IMR-90 (cell line): ENCODE data around the gene CPA5. TPM values are rescaled to one million over a fixed set of nuclear protein-coding genes. Genes with fewer than 3 reads are reported as not detected.

Experiments
- ATAC-seq: fragments of 200-7000 bp; cut with Tn5 transposase; 2 replicates; pipeline ENCODE4 v1.9.1; 2020; ENCODE audit warnings: low read depth, mild to moderate bottlenecking, moderate library complexity
- BruUV-seq: library from RNA; stranded (reverse); fragments of 400-500 nt; replicated peaks from 2 replicates; lab custom pipeline; 2021; lab: Mats Ljungman, UMichigan
- CTCF ChIA-PET: fragments of 300-600 bp; formaldehyde crosslinking; extraction: SDS; loops from one replicate; lab custom pipeline; 2021; ENCODE audit warnings: antibody characterized with exemption; lab: Yijun Ruan, JAX
- POLR2A ChIA-PET: fragments of 300-600 bp; sonication (Branson Sonifier 250); formaldehyde crosslinking; loops from one replicate; lab custom pipeline; 2022; ENCODE audit warnings: antibody characterized with exemption; ENCODE audit not compliant: unreplicated experiment; lab: Charles Lee
- DNase-seq: peaks from one replicate; pipeline ENCODE4 v3.0.0; 2013
- H2AFZ ChIP-seq: replicated peaks from 2 replicates; pipeline ENCODE3; 2013; ENCODE audit warnings: low read length, mild to moderate bottlenecking; ENCODE audit not compliant: poor library complexity
- H2AK5ac ChIP-seq: 2 replicates; pipeline ENCODE4 v1.6.1; 2013; ENCODE audit warnings: low read depth, low read length, inconsistent platforms
- H2AK9ac ChIP-seq: replicated peaks from 2 replicates; pipeline ENCODE3; 2013; ENCODE audit warnings: mild to moderate bottlenecking, low read depth, low read length, moderate library complexity; ENCODE audit not compliant: poor library complexity
- H2BK120ac ChIP-seq: 2 replicates; pipeline ENCODE4 v1.6.1; 2013; ENCODE audit warnings: low read depth, low read length, inconsistent platforms
- H2BK15ac ChIP-seq: 3 replicates; pipeline ENCODE4 v1.6.1; 2013; ENCODE audit warnings: low read depth, low read length, inconsistent platforms
- H2BK20ac ChIP-seq: 2 replicates; pipeline ENCODE4 v1.6.1; 2013; ENCODE audit warnings: low read depth, mild to moderate bottlenecking, inconsistent platforms, low read length, moderate library complexity
- H2BK5ac ChIP-seq: 2 replicates; pipeline ENCODE4 v1.6.1; 2013; ENCODE audit warnings: mild to moderate bottlenecking, low read depth, low read length, inconsistent platforms; ENCODE audit not compliant: poor library complexity, severe bottlenecking
- H3K14ac ChIP-seq: replicated peaks from 2 replicates; pipeline ENCODE4 v1.6.1; 2013; ENCODE audit warnings: low read depth, low read length, inconsistent platforms
- H3K18ac ChIP-seq: 2 replicates; pipeline ENCODE4 v1.6.1; 2013; ENCODE audit warnings: low read depth, low read length, control low read depth
- H3K23ac ChIP-seq: 2 replicates; pipeline ENCODE4 v1.6.1; 2013; ENCODE audit warnings: low read depth, low read length, inconsistent platforms
- H3K27ac ChIP-seq: 2 replicates; pipeline ENCODE4 v1.5.1; 2013; ENCODE audit warnings: mild to moderate bottlenecking, control low read depth, low read length; ENCODE audit not compliant: insufficient read depth
- H3K27me3 ChIP-seq: 2 replicates; pipeline ENCODE4 v1.6.1; 2013; ENCODE audit warnings: low read length; ENCODE audit not compliant: control insufficient read depth, insufficient read depth
- H3K36me3 ChIP-seq: 2 replicates; pipeline ENCODE4 v1.6.1; 2013; ENCODE audit warnings: low read length, mixed read lengths; ENCODE audit not compliant: control insufficient read depth, insufficient read depth
- H3K4ac ChIP-seq: 2 replicates; pipeline ENCODE4 v1.6.1; 2013; ENCODE audit warnings: low read depth, low read length, inconsistent platforms
- H3K4me1 ChIP-seq: 2 replicates; pipeline ENCODE4 v1.6.1; 2013; ENCODE audit warnings: low read length, mixed read lengths; ENCODE audit not compliant: control insufficient read depth, insufficient read depth
- H3K4me2 ChIP-seq: 2 replicates; pipeline ENCODE4 v1.6.1; 2013; ENCODE audit warnings: low read depth, mild to moderate bottlenecking, control low read depth, low read length, moderate library complexity
- H3K4me3 ChIP-seq: 2 replicates; pipeline ENCODE4 v1.5.1; 2013; ENCODE audit warnings: low read depth, mild to moderate bottlenecking, control low read depth, low read length, moderate library complexity; ENCODE audit not compliant: insufficient read depth
- H3K56ac ChIP-seq: 2 replicates; pipeline ENCODE4 v1.6.1; 2013; ENCODE audit warnings: low read length, inconsistent platforms; ENCODE audit not compliant: insufficient read depth; ENCODE audit errors: extremely low read depth
- H3K79me1 ChIP-seq, 2 experiments: 2 replicates each; pipeline ENCODE4 v1.6.1; 2013; ENCODE audit warnings: low read length in 2 of 2, inconsistent platforms in 1 of 2, low read depth in 1 of 2
- H3K9ac ChIP-seq: 2 replicates; pipeline ENCODE4 v1.6.1; 2013; ENCODE audit warnings: low read depth, low read length, control low read depth
- H3K9me1 ChIP-seq: 2 replicates; pipeline ENCODE4 v1.6.1; 2013; ENCODE audit warnings: low read length, inconsistent platforms; ENCODE audit not compliant: insufficient read depth
- H3K9me3 ChIP-seq: 2 replicates; pipeline ENCODE4 v1.6.1; 2013; ENCODE audit warnings: low read length; ENCODE audit not compliant: control insufficient read depth, insufficient read depth
- H4K20me1 ChIP-seq: 2 replicates; pipeline ENCODE4 v1.6.1; 2013; ENCODE audit warnings: low read length, inconsistent platforms; ENCODE audit not compliant: insufficient read depth
- H4K5ac ChIP-seq: 2 replicates; pipeline ENCODE4 v1.6.1; 2013; ENCODE audit warnings: mild to moderate bottlenecking, low read depth, low read length, control low read depth
- H4K8ac ChIP-seq, 2 experiments: 2 replicates each; pipeline ENCODE4 v1.6.1; 2013; ENCODE audit warnings: low read depth in 2 of 2, low read length in 2 of 2, control low read depth in 1 of 2, inconsistent platforms in 1 of 2
- H4K91ac ChIP-seq: 2 replicates; pipeline ENCODE4 v1.6.1; 2013; ENCODE audit warnings: low read depth, low read length, inconsistent platforms; ENCODE audit not compliant: insufficient read depth
- BHLHE40 ChIP-seq: fragments of 150-350 bp; IDR thresholded peaks from 2 replicates; pipeline ENCODE4 v1.6.1; 2016; ENCODE audit warnings: mild to moderate bottlenecking, low read depth, low read length
- CEBPB ChIP-seq: IDR thresholded peaks from 2 replicates; pipeline ENCODE4 v1.6.1; 2012; ENCODE audit warnings: low read depth, low read length, improper control_type of control experiment
- CHD1 ChIP-seq: IDR thresholded peaks from 2 replicates; pipeline ENCODE4 v1.6.1; 2012; ENCODE audit warnings: low read depth, low read length, improper control_type of control experiment
- CTCF ChIP-seq: conservative IDR thresholded peaks from 2 replicates; pipeline ENCODE4 v1.5.1; 2012; ENCODE audit warnings: mild to moderate bottlenecking, low read depth, low read length, improper control_type of control experiment
- ELK1 ChIP-seq: fragments of 150-350 bp; IDR thresholded peaks from 2 replicates; pipeline ENCODE4 v1.6.1; 2016; ENCODE audit warnings: low read depth, mild to moderate bottlenecking, low read length, moderate library complexity, borderline replicate concordance
- FOS ChIP-seq: fragments of 150-350 bp; IDR thresholded peaks from 2 replicates; pipeline ENCODE4 v1.6.1; 2016; ENCODE audit warnings: low read depth, low read length
- MAFK ChIP-seq: IDR thresholded peaks from 2 replicates; pipeline ENCODE4 v1.6.1; 2012; ENCODE audit warnings: low read depth, low read length, improper control_type of control experiment
- MAZ ChIP-seq: IDR thresholded peaks from 2 replicates; pipeline ENCODE4 v1.6.1; 2012; ENCODE audit warnings: low read depth, mild to moderate bottlenecking, low read length, improper control_type of control experiment, moderate library complexity, borderline replicate concordance
- MXI1 ChIP-seq: IDR thresholded peaks from 2 replicates; pipeline ENCODE4 v1.6.1; 2012; ENCODE audit warnings: low read depth, mild to moderate bottlenecking, low read length, moderate library complexity, borderline replicate concordance
- NFE2L2 ChIP-seq: fragments of 150-350 bp; IDR thresholded peaks from 2 replicates; pipeline ENCODE4 v1.6.1; 2016; ENCODE audit warnings: low read depth, mild to moderate bottlenecking, low read length
- POLR2A ChIP-seq: IDR thresholded peaks from 2 replicates; pipeline ENCODE4 v1.6.1; 2012; ENCODE audit warnings: mild to moderate bottlenecking, low read depth, low read length
- RAD21 ChIP-seq: IDR thresholded peaks from 2 replicates; pipeline ENCODE4 v1.6.1; 2012; ENCODE audit warnings: low read length, improper control_type of control experiment
- RFX5 ChIP-seq: IDR thresholded peaks from 2 replicates; pipeline ENCODE4 v1.8.0; 2012; ENCODE audit warnings: low read depth, mild to moderate bottlenecking, low read length, moderate library complexity
- WGBS, 2 experiments: methylation state at CpG; one replicate each; pipeline versions ENCODE4 v1.1.5 to v1.1.7; 2013; ENCODE audit warnings: missing lambda C conversion rate in 2 of 2; ENCODE audit not compliant: insufficient read length in 1 of 2; ENCODE audit errors: extremely low coverage in 2 of 2; 5-methylcytosine and 5-hydroxymethylcytosine counted together
- dilution Hi-C: fragments of 300-500 bp; cut with HindIII; formaldehyde crosslinking; loops from one replicate; pipeline ENCODE4 v1.14.3; 2018; ENCODE audit warnings: low sequenced_read_pairs; ENCODE audit not compliant: unreplicated experiment
- in situ Hi-C: fragments of 300-500 bp; cut with MboI; formaldehyde crosslinking; loops from 3 replicates; pipeline ENCODE4 v1.14.3; 2019; ENCODE audit warnings: low sequenced_read_pairs, inconsistent platforms, mixed read lengths
- intact Hi-C: fragments of 100-400 bp; cut with micrococcal nuclease; formaldehyde crosslinking; loops from 2 replicates; pipeline ENCODE4 v1.10.0; 2022
- polyA plus RNA-seq, 3 experiments: library from polyadenylated mRNA; depleted of rRNA; stranded (reverse); fragments of >200 nt; gene quantifications; 2 replicates each; pipeline ENCODE4 v1.2.3, GENCODE V29; 2012; ENCODE audit warnings: low replicate concordance in 1 of 3
- total RNA-seq: library from RNA; depleted of rRNA; stranded (reverse); fragments of >200 nt; gene quantifications from 2 replicates; pipeline ENCODE4 v1.2.3, GENCODE V29; 2012

The CPA5 gene
- total and polyA plus RNA-seq, 2 of the 4 experiments (the other 2 are of a cell fraction), result under 0.01 to 0.86 TPM

GRCh38 chr7:130388671-130389070, 44.1 kb downstream of the CPA5 start:
- no TSS peak for BruUV-seq
- no peak overlapping the region for H3K4ac ChIP-seq
- H3K56ac ChIP-seq, result no peak overlapping the region
- WGBS, 2 experiments, result 100% methylated on average over 2 of the region's 2 CpGs; no CpG with 5 or more reads in 1 of the 2 experiments
- in situ Hi-C loops, result no loop called here
- ChIA-PET CTCF (no interaction called here), POLR2A (no interaction called here)
- ATAC-seq (no peak), DNase-seq (no peak)
- H2BK5ac ChIP-seq, result no peak overlapping the region
- H4K20me1 ChIP-seq, result no peaks in the 10 kb centered on the region
- H4K5ac ChIP-seq, result no peak overlapping the region
- no peak overlapping the region for H2AK5ac ChIP-seq
- no peak overlapping the region for H3K23ac ChIP-seq
- H3K9ac ChIP-seq, result no peak overlapping the region
- no peak overlapping the region for H2BK20ac ChIP-seq
- no peak overlapping the region for H3K14ac ChIP-seq
- H2AK9ac ChIP-seq, result no peak overlapping the region
- intact Hi-C loops, result no loop called here
- dilution Hi-C loops, result no loop called here
- no peak overlapping the region for H3K27ac ChIP-seq
- H2AFZ ChIP-seq, result no peak overlapping the region
- H3K4me2 ChIP-seq, result no peak overlapping the region
- H3K36me3 ChIP-seq, result no peaks in the 10 kb centered on the region
- no peak overlapping the region for H3K4me3 ChIP-seq
- H3K9me1 ChIP-seq, result peaks cover 3% of the 10 kb centered on the region; the same call in 1 of the 2 replicates
- no peak overlapping the region for H3K18ac ChIP-seq
- H4K8ac ChIP-seq, result no peak overlapping the region
- no peaks in the 10 kb centered on the region for H3K79me1 ChIP-seq
- no peak overlapping the region for H2BK15ac ChIP-seq
- no peak overlapping the region for H2BK120ac ChIP-seq
- no peak overlapping the region for H4K91ac ChIP-seq
- H3K9me3 ChIP-seq, result no peaks in the 10 kb centered on the region
- peaks cover 10% of the 10 kb centered on the region for H3K4me1 ChIP-seq
- TF ChIP-seq BHLHE40 (no peak), MAFK (no peak), POLR2A (no peak), MAZ (no peak), FOS (no peak), ELK1 (no peak), CTCF (no peak), MXI1 (no peak), RFX5 (no peak), CHD1 (no peak), CEBPB (no peak), NFE2L2 (no peak), RAD21 (no peak)
- no peaks in the 10 kb centered on the region for H3K27me3 ChIP-seq
